Fibroblast of skin of scalp (primary cell): ENCODE data around the gene RNF214.
"Not testable (repeated sequence)": the region's sequence is repeated elsewhere in the genome, so short reads cannot be mapped to it uniquely, and the experiment has no call there.

ENCODE experiments used
- DNase-seq: peaks from one replicate; pipeline ENCODE4 v3.0.0-alpha.2; 2013

The RNF214 gene

GRCh38 chr11:117198613-117199012, 33.9 kb upstream of the RNF214 start:
- no peak for DNase-seq

GRCh38 chr11:117199053-117199915, 33.2 kb upstream of the RNF214 start, which contains the start of gene TAGLN:
TSS of gene TAGLN (plus strand) at chr11:117199370. CDS start at chr11:117203014, 3,644 bp downstream.
- DNase-seq: peak; percentile 100

GRCh38 chr11:117199916-117200812, 32.3 kb upstream of the RNF214 start:
- DNase-seq: peak; percentile 70

- peak; percentile 29 for DNase-seq
Measured at GRCh38 chr11:117200813-117201657, 31.4 kb upstream of the RNF214 start.

- DNase-seq: peak; percentile 29
Measured at GRCh38 chr11:117201658-117202305, 30.7 kb upstream of the RNF214 start.

GRCh38 chr11:117202386-117203068, 29.9 kb upstream of the RNF214 start:
- peak; percentile 20 for DNase-seq

GRCh38 chr11:117203069-117203407, 29.4 kb upstream of the RNF214 start:
- peak; percentile 17 for DNase-seq

GRCh38 chr11:117204283-117205080, 28.0 kb upstream of the RNF214 start:
- DNase-seq: peak; percentile 18

GRCh38 chr11:117205211-117205818, 27.2 kb upstream of the RNF214 start:
- peak; percentile 20 for DNase-seq

- DNase-seq: not testable (repeated sequence)
Measured at GRCh38 chr11:117206111-117206510, 26.4 kb upstream of the RNF214 start.

- not testable (repeated sequence) for DNase-seq
Measured at GRCh38 chr11:117206859-117207258, 25.6 kb upstream of the RNF214 start.

GRCh38 chr11:117207481-117207880, 25.0 kb upstream of the RNF214 start:
- not testable (repeated sequence) for DNase-seq

- DNase-seq: peak; percentile 68
Measured at GRCh38 chr11:117208710-117209109, 23.8 kb upstream of the RNF214 start.

GRCh38 chr11:117209351-117210125, 22.9 kb upstream of the RNF214 start:
- peak; percentile 68 for DNase-seq

- DNase-seq: peak; percentile 25
Measured at GRCh38 chr11:117210620-117211019, 21.9 kb upstream of the RNF214 start.

- DNase-seq: no peak
Measured at GRCh38 chr11:117212697-117213355, 19.6 kb upstream of the RNF214 start.

- no peak for DNase-seq
Measured at GRCh38 chr11:117214404-117215110, 17.9 kb upstream of the RNF214 start.
